Fibroblast of skin of scalp (primary cell): ENCODE measurements around the gene MAP4K2.

Experiments
- DNase-seq: peaks from one replicate; pipeline ENCODE4 v3.0.0-alpha.2; 2013

Gene MAP4K2

GRCh38 chr11:64736654-64737053 is 66.4 kb downstream of the MAP4K2 start:
- no peak for DNase-seq

GRCh38 chr11:64735725-64736259 is 67.2 kb downstream of the MAP4K2 start:
- no peak for DNase-seq
